ENCODE measurements around the gene ZCCHC17. TPM values are rescaled to one million over a fixed set of nuclear protein-coding genes. Genes with fewer than 3 reads are reported as not detected.

ZCCHC17 gene
- total and polyA plus RNA-seq, 4 experiments from 2014 or later, result 20.2 to 44.5 (median 32.7) TPM

DNA sequence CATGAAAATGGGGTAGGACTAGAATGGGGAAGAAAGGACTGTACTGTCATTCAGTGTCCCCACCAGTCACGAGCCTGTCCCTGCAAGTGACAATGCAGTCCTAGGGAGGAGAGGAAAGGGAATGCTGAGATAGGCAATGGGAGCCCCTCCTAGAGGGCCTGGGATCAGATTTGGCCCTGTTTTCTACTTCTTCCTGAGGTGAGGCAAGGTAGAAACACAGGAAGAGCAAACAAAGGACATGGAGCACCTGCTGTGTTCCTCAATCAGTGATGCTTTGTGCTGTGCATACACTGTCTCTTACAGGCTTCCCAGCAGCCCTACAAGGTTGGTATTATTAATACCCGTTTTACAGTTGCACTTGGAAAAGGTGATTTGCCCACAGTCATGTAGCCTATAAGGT is 70.0 kb downstream of the ZCCHC17 start:
- H3K36me3 Mint-ChIP-seq, result peaks cover 33 to 39% of the 10 kb centered on the region in 2 donors
- intact Hi-C loops (cut with micrococcal nuclease), result no loop called here
- H3K4me1 Mint-ChIP-seq, result no peaks in the 10 kb centered on the region

DNA sequence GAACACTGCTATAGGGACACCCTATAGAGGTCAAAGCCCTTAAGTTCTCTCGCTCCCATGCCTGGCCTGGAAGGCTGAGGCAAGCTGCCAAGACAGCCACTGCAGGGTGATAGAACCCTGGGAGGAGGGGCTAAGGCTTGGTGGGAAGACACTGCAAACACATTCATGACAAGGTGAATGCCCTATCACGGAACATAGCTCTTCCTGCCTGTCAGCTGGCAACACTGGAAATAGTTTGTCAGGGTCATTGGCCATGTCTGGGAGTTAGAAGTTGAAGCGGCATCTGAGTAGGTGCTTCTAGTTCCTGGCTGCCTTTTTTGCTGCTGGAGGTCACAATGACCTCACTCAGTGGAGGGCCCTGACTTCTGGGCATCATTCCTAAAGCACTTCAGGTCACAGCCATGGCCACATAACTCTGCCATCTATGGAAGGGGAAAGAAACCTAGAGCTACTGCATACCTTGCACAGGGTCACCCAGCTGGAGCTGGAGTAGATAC is 71.8 kb downstream of the ZCCHC17 start:
- intact Hi-C loops (cut with micrococcal nuclease), result no loop called here
- no peak overlapping the region for H3K27ac ChIP-seq (ENCODE audit: low read depth, low read length)
- H3K9me3 Mint-ChIP-seq, result no peaks in the 10 kb centered on the region
- H3K4me3 ChIP-seq (ENCODE audit: low read length in 2 of 2), result no peak overlapping the region
- ChIA-PET POLR2A (ENCODE audit: partially characterized antibody) (no interaction called here), CTCF (ENCODE audit: partially characterized antibody) (interaction anchor here (1.1 kb wide), 1 partner anchor 207 kb away, joined by 4 read pairs; no protein-coding TSS in a partner anchor)
- peaks cover 0 to 2% of the 10 kb centered on the region in 2 donors for H3K27me3 Mint-ChIP-seq
- H3K9me3 ChIP-seq (ENCODE audit: control insufficient read depth in 1 of 2, low read length in 2 of 2), result no peaks in the 10 kb centered on the region
- H3K4me1 ChIP-seq (ENCODE audit: insufficient read depth, low read length), result peaks cover 8% of the 10 kb centered on the region
- DNase-seq, result no peak
- no peaks in the 10 kb centered on the region for H3K27me3 ChIP-seq (ENCODE audit: insufficient read depth, low read length)
- H3K27ac Mint-ChIP-seq, result peak overlapping the region in 1 of 7 donors; percentile 37
- no peak overlapping the region for H3K4me3 Mint-ChIP-seq
- peaks cover 22% of the 10 kb centered on the region for H3K36me3 ChIP-seq (ENCODE audit: insufficient read depth, low read length)
- H3K36me3 Mint-ChIP-seq, result peaks cover 30 to 32% of the 10 kb centered on the region in 2 donors
- peaks cover 5 to 14% (median 9%) of the 10 kb centered on the region in 4 donors for H3K4me1 Mint-ChIP-seq

More for the DNA sequence above, 70.0 kb downstream of the ZCCHC17 start:
- no peaks in the 10 kb centered on the region for H3K4me1 ChIP-seq (ENCODE audit: insufficient read depth, low read length)
- H3K27ac Mint-ChIP-seq, result peak overlapping the region in 1 of 7 donors; percentile 31
- no peak overlapping the region for H3K4me3 ChIP-seq (ENCODE audit: low read length in 2 of 2)
- CTCF ChIA-PET (ENCODE audit: partially characterized antibody), result interaction anchor here (1.5 kb wide), 1 partner anchor 27 kb away, joined by 5 read pairs; no protein-coding TSS in a partner anchor
- H3K27me3 ChIP-seq (ENCODE audit: insufficient read depth, low read length), result no peaks in the 10 kb centered on the region
- H3K27me3 Mint-ChIP-seq, result no peaks in the 10 kb centered on the region
- POLR2A ChIA-PET (ENCODE audit: partially characterized antibody), result no interaction called here
- H3K36me3 ChIP-seq (ENCODE audit: insufficient read depth, low read length), result peaks cover 23% of the 10 kb centered on the region
- no peaks in the 10 kb centered on the region for H3K9me3 ChIP-seq (ENCODE audit: control insufficient read depth in 1 of 2, low read length in 2 of 2)
- no peak overlapping the region for H3K27ac ChIP-seq (ENCODE audit: low read depth, low read length)
- no peak for DNase-seq
- no peaks in the 10 kb centered on the region for H3K9me3 Mint-ChIP-seq
- H3K4me3 Mint-ChIP-seq, result no peak overlapping the region

DNA sequence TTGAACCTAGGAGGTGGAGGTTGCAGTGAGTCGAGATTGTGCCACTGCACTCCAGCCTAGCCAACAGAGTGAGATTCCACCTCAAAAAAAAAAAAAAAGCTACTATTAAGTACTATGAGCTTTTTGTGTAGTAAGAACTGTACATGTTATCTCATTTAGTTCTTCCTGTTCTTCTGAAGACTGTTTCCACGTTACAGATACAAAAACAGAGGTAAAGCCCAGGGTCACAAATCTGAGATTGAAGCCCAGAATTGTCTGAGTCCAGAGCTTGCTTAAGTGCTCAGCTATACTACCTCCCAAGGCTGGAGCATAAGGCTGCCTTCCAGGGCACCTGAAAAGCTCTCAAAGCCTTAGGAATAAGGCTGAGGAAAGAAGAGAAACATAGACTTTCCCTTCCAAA is 73.2 kb downstream of the ZCCHC17 start:
- Mint-ChIP-seq H3K9me3 (no peaks in the 10 kb centered on the region), H3K4me1 (peaks cover 8 to 18% (median 12%) of the 10 kb centered on the region in 4 donors), H3K27ac (no peak overlapping the region), H3K27me3 (peaks cover 0 to 2% of the 10 kb centered on the region in 2 donors), H3K4me3 (no peak overlapping the region), H3K36me3 (peaks cover 17 to 19% of the 10 kb centered on the region in 2 donors)
- no peak overlapping the region for H3K27ac ChIP-seq (ENCODE audit: low read depth, low read length)
- POLR2A ChIA-PET (ENCODE audit: partially characterized antibody), result no interaction called here
- no peaks in the 10 kb centered on the region for H3K9me3 ChIP-seq (ENCODE audit: control insufficient read depth in 1 of 2, low read length in 2 of 2)
- no peak for DNase-seq
- CTCF ChIA-PET (ENCODE audit: partially characterized antibody), result interaction anchor here (0.6 to 2.9 kb wide), 3 partner anchors 24 to 208 kb away, joined by 3 to 9 read pairs (median 4); no protein-coding TSS in a partner anchor
- H3K27me3 ChIP-seq (ENCODE audit: insufficient read depth, low read length), result no peaks in the 10 kb centered on the region
- peaks cover 8% of the 10 kb centered on the region for H3K4me1 ChIP-seq (ENCODE audit: insufficient read depth, low read length)
- H3K36me3 ChIP-seq (ENCODE audit: insufficient read depth, low read length), result peaks cover 10% of the 10 kb centered on the region
- intact Hi-C loops (cut with micrococcal nuclease), result no loop called here
- no peak overlapping the region for H3K4me3 ChIP-seq (ENCODE audit: low read length in 2 of 2)

DNA sequence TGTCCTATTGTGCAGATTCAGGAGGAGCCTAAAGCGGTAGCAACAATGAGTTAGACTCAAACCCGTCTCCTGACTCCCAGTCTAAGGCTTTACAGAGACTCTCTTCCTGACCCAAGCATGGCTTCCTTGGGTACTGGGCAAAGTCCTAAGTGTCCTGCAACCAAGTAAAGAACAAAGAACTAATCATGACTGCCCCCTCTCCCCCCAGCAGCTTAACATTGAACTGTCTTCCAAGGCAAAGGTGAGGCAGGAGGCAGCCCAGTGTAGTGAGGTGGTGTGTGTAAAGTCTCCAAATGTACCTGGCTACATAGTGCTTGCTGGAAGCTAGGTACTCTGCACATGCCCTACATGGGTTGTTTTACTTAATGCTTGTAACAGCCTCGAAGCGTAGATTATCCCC is 73.7 kb downstream of the ZCCHC17 start:
- peaks cover 7% of the 10 kb centered on the region for H3K36me3 ChIP-seq (ENCODE audit: insufficient read depth, low read length)
- intact Hi-C loops (cut with micrococcal nuclease), result no loop called here
- H3K9me3 Mint-ChIP-seq, result no peaks in the 10 kb centered on the region
- peaks cover 8 to 18% (median 12%) of the 10 kb centered on the region in 4 donors for H3K4me1 Mint-ChIP-seq
- H3K36me3 Mint-ChIP-seq, result peaks cover 12 to 13% of the 10 kb centered on the region in 2 donors
- ChIA-PET CTCF (ENCODE audit: partially characterized antibody) (interaction anchor here (0.6 to 2.9 kb wide), 2 partner anchors 24 to 71 kb away, joined by 3 to 9 read pairs; no protein-coding TSS in a partner anchor), POLR2A (ENCODE audit: partially characterized antibody) (no interaction called here)
- H3K4me3 ChIP-seq (ENCODE audit: low read length in 2 of 2), result no peak overlapping the region
- H3K27me3 ChIP-seq (ENCODE audit: insufficient read depth, low read length), result no peaks in the 10 kb centered on the region
- no peak overlapping the region for H3K27ac ChIP-seq (ENCODE audit: low read depth, low read length)
- H3K4me3 Mint-ChIP-seq, result no peak overlapping the region
- H3K27ac Mint-ChIP-seq, result peak overlapping the region in 2 of 7 donors; percentile 19 to 42
- H3K9me3 ChIP-seq (ENCODE audit: control insufficient read depth in 1 of 2, low read length in 2 of 2), result no peaks in the 10 kb centered on the region
- peaks cover 0 to 2% of the 10 kb centered on the region in 2 donors for H3K27me3 Mint-ChIP-seq
- no peak for DNase-seq
- peaks cover 8% of the 10 kb centered on the region for H3K4me1 ChIP-seq (ENCODE audit: insufficient read depth, low read length)

DNA sequence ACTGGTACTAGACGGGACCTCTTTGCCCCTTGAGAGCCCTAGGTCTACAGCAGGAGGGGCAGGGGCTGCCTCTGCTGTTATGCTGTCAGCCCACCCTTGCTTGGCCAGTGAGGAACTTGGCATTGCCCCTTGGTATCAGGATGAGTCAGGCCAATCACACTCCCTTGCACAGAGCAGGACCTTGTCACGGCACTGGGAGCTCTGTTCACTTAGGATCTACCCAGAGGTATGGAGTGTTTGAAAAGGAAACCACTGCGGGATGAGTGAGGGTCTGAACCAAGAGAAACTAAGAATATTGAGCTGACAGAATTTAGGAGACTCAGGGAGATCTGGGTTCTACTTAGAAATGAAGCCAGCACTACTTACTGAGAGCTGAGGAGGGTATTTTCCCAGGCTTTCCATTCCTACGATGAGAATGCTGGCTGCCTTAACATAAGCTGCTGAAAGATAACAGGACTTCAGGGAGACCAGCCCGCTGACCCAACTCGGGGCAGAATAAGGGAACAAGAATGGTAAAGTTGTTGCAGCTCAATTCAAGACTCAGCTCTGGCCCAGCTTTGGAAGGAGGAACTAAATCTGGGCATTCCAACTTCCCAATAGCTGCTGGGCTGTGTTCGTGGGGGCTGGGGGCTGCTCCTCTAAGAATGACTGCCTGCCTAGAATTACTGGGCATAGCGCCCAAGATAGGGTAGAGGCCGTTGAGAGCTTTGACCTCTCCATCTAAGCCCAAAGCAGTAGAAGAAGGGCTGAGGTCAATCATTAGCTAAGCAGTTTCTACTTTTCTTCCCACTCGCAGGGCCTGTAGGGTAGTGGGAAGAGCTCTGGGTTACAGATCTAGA is 74.5 kb downstream of the ZCCHC17 start:
- ChIA-PET CTCF (ENCODE audit: partially characterized antibody) (interaction anchor here (2.9 kb wide), 1 partner anchor 23 kb away, joined by 9 read pairs; no protein-coding TSS in a partner anchor), POLR2A (ENCODE audit: partially characterized antibody) (interaction anchor here (0.9 kb wide), 1 partner anchor 9 kb away, joined by 3 read pairs; no protein-coding TSS in a partner anchor)
- Mint-ChIP-seq H3K4me1 (peaks cover 8 to 18% (median 12%) of the 10 kb centered on the region in 4 donors), H3K9me3 (no peaks in the 10 kb centered on the region), H3K36me3 (peaks cover 6 to 8% of the 10 kb centered on the region in 2 donors), H3K4me3 (no peak overlapping the region), H3K27me3 (peaks cover 0 to 2% of the 10 kb centered on the region in 2 donors), H3K27ac (peak overlapping the region in 1 of 7 donors; percentile 46)
- Histone ChIP-seq H3K4me1 (ENCODE audit: insufficient read depth, low read length) (peaks cover 8% of the 10 kb centered on the region), H3K27ac (ENCODE audit: low read depth, low read length) (no peak overlapping the region), H3K9me3 (ENCODE audit: control insufficient read depth in 1 of 2, low read length in 2 of 2) (no peaks in the 10 kb centered on the region), H3K36me3 (ENCODE audit: insufficient read depth, low read length) (peaks cover 4% of the 10 kb centered on the region), H3K27me3 (ENCODE audit: insufficient read depth, low read length) (no peaks in the 10 kb centered on the region), H3K4me3 (ENCODE audit: low read length in 2 of 2) (no peak overlapping the region)
- intact Hi-C loops (cut with micrococcal nuclease), result no loop called here
- no peak for DNase-seq

DNA sequence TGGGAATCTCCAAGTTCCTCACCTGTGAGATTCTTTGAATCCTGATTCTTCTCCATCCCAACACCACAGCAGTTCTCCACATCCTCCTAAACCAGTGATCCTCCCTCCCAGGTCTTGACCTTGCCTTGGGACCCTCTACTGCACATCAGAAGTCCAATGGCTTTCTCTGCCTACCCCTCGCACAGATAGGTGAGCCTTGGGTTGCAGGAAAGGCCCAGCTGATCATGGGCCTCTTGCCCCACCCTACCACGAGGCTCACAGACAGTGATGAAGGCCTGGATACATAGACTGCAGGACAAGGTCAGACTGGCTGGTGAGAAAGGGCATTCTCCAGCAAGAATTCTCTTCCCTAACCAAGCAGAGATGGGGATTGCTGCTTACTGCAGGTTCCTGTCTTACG is 75.2 kb downstream of the ZCCHC17 start:
- POLR2A ChIA-PET (ENCODE audit: partially characterized antibody), result interaction anchor here (0.9 kb wide), 1 partner anchor 10 kb away, joined by 3 read pairs; no protein-coding TSS in a partner anchor
- Mint-ChIP-seq H3K27me3 (peaks cover 0 to 2% of the 10 kb centered on the region in 2 donors), H3K36me3 (peaks cover 5 to 6% of the 10 kb centered on the region in 2 donors), H3K9me3 (no peaks in the 10 kb centered on the region), H3K27ac (no peak overlapping the region), H3K4me1 (peaks cover 8 to 18% (median 13%) of the 10 kb centered on the region in 4 donors), H3K4me3 (peak overlapping the region in 1 of 8 donors; percentile 84)
- H3K9me3 ChIP-seq (ENCODE audit: control insufficient read depth in 1 of 2, low read length in 2 of 2), result no peaks in the 10 kb centered on the region
- no peak overlapping the region for H3K27ac ChIP-seq (ENCODE audit: low read depth, low read length)
- no peaks in the 10 kb centered on the region for H3K36me3 ChIP-seq (ENCODE audit: insufficient read depth, low read length)
- H3K4me3 ChIP-seq (ENCODE audit: low read length in 2 of 2), result no peak overlapping the region
- no peaks in the 10 kb centered on the region for H3K27me3 ChIP-seq (ENCODE audit: insufficient read depth, low read length)
- CTCF ChIA-PET (ENCODE audit: partially characterized antibody), result interaction anchor here (2.9 kb wide), 1 partner anchor 22 kb away, joined by 9 read pairs; no protein-coding TSS in a partner anchor
- H3K4me1 ChIP-seq (ENCODE audit: insufficient read depth, low read length), result peaks cover 8% of the 10 kb centered on the region
- intact Hi-C loops (cut with micrococcal nuclease), result no loop called here
- DNase-seq, result no peak

DNA sequence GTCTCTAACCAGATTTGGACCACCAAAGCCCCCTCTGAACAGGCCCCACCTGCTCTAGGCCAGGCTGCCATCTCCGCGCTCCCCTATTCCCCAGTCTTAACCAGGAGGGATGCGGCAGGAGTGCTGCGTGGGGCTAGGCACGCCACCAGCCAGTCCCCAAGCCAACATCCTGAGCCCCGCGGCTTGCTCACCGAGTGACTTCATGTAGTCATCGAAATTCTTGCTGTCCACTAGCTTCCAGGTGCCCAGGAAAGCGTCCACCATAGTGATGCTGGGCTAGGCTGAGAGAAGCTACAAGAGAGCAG is 75.9 kb downstream of the ZCCHC17 start:
- Mint-ChIP-seq H3K27me3 (peaks cover 0 to 2% of the 10 kb centered on the region in 2 donors), H3K4me3 (peak overlapping the region in 4 of 8 donors; percentile 1 to 84 (median 78)), H3K36me3 (peaks cover 0 to 6% of the 10 kb centered on the region in 2 donors), H3K4me1 (peaks cover 8 to 18% (median 13%) of the 10 kb centered on the region in 4 donors), H3K9me3 (no peaks in the 10 kb centered on the region), H3K27ac (peak overlapping the region in 2 of 7 donors; percentile 50 to 70)
- intact Hi-C loops (cut with micrococcal nuclease), result no loop called here
- DNase-seq, result no peak
- no peak overlapping the region for H3K4me3 ChIP-seq (ENCODE audit: low read length in 2 of 2)
- no peaks in the 10 kb centered on the region for H3K27me3 ChIP-seq (ENCODE audit: insufficient read depth, low read length)
- H3K9me3 ChIP-seq (ENCODE audit: control insufficient read depth in 1 of 2, low read length in 2 of 2), result no peaks in the 10 kb centered on the region
- no peak overlapping the region for H3K27ac ChIP-seq (ENCODE audit: low read depth, low read length)
- ChIA-PET POLR2A (ENCODE audit: partially characterized antibody) (no interaction called here), CTCF (ENCODE audit: partially characterized antibody) (interaction anchor here (0.9 to 1.3 kb wide), 3 partner anchors 23 to 48 kb away, joined by 3 to 4 read pairs (median 4); no protein-coding TSS in a partner anchor)
- no peaks in the 10 kb centered on the region for H3K36me3 ChIP-seq (ENCODE audit: insufficient read depth, low read length)
- H3K4me1 ChIP-seq (ENCODE audit: insufficient read depth, low read length), result peaks cover 8% of the 10 kb centered on the region
